HPDE6-E6E7 (cell line): Measurements from ENCODE around the gene C4orf50.
A peak's percentile ranks its signal among the peaks of the same experiment; 100 is the strongest.

ENCODE experiments used
- DNase-seq: peaks from one replicate; pipeline ENCODE4 v3.0.0; 2011; ENCODE audit warnings: missing footprints; ENCODE audit errors: extremely low spot score

The C4orf50 gene

DNA sequence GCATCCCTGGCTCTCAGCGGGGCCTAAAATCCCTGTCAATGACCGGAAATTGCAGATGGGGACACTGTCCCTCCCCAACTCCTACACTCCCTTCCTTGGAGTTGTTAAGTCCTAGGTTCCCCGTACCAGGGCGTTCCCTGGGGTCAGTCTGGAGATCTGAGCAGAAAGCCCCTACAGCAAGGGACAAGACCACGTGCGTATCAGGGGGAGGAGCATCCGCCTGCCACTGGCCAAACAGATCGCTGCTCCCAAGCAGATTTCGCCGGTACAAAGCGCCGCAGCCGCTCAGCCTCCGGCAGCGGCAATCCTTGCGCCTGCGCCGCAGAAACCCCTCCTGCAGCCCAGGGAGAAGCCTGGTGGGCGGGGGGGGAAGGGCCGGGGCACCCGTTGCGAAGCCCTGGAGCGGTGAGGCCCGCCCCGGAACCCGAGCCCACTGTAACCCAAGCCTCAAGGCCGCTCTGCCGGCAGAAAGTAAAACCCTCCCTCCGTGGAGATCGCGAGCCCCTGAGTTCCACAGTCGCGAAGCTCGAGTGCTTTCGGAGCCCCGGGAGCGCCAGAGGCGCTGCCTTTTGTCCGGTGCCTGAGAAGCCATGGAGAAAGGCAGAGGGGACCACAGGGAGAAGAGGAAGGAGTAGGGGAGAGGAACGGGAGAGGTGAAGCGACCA is 128.0 kb downstream of the C4orf50 start:
- no peak for DNase-seq

DNA sequence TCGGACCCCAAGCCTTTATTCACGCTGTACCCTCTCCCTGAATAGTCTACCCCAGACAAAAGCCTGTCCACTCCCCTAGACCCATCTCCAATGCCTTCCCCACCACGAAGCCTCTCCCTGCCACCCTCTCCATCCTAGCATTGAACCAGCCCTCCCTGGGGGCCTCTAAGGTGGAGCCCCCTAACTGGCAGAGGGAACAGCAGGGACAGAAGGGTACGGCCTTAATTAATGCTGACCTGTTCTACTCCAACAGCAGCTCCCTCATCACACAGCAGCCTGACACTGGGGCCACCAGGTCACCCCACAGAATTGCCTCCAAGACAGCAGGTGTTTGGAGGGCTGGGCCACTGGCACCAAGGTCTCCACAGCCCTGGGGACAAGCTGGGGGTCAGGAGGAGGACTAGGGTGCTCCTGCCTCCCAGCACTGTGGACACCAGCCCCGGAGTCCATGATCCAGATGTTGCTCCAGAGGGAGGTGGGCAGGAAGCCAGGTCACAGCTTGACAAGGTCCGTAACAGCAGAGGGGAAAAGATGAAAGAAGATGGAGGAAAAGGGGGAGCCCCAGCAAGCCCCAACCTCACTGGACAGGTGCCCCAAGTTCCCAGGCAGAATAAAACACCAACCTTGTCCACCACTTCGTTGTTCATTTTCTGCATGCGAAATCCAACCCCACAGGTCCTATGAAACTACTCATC is 129.1 kb downstream of the C4orf50 start:
- DNase-seq: no peak

DNA sequence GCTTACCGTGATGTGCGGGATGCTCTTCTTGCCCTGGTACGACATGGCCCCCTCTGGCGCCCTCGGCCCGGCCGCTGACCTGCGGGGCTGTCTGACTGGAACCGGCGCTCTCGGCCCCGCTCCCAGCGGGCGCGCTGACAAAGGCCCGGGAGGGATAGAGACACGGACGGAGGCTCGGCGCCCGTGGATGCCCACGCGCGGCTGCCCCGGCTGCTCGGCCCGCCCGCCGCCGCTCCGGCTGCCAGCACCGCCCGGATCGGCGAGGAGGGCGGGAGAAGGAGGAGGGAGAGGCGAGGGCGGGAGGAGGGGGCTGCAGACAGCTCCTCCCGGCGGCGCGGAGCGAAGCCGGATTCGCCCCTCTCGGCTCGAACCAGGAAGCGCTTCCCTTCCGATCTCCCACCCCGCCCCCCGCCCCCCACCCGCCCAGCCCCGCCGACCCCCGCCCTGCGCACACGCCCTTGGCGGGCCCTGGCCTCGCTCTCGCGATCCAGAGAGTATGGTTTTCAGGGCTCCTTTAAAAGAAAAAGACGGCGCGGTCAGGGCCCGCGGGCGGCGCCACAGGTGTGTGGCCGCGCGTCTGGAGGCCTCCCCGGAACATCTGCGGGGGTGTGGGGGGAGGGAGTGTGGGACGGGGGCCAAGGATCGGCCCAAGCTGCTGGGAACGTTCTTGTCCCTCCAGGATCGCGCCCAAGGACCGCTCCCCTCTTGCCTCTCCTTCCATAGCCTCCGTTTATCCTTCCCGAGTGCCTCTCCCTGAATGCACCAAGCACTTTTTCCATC is 129.8 kb downstream of the C4orf50 start:
- DNase-seq: no peak

DNA sequence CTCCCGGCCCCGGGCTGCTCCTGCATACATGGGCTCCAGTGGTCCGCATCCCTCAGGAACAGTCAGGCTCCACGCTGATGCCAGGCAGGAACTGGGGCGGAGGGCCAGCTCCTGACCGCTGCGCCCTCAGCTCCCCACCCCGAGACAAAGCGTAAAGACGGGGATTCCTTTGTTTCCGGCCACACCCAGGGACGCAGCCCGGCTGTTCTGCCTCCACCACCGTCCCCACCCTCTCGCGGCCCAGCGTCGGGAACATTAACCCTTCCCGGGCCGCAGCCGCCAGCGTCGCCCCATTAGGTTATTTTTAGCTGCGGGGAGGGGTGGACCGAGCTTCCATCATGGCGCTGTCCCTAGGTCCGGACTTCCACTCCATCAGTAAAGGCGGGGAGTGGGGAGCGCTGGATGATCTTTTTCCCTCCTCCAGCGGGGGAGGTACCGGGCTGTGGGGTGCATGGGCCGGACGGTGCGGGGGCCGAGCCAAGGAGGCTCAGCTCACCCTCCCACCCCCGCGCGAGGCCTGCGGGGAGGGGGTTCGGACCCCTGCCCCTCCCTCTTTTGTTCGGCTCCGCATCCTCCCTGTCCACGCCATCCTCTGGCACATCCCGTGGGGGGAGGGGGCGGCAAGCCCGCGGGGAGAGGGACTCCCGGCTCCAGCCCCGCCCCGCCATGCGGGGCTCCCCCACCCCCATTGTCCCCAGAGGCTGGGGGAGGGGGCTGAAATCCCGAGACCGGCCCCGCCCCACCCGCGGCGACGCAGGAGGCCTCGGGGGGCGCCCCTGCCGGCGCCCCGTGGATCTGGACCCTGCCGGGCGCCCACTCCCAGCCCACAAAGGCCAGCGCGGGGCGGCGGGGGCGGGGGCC is 130.6 kb downstream of the C4orf50 start:
- DNase-seq: no peak

DNA sequence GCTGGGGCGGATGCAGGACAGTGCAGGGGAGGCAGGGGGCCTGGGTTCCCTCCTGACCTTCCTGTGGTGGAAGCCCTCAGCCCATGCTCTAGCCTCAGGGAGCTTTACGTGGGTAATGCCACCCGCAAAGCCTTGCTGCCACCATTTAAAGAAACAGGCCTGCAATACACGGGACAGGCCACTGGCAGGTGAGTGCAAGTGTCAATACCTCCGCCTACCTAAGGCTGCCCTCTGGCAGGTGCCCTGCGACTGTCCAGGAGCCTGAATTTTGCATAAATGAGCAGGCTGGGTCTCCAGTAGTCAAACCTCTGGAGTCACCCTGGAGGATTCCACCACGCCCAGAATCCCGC is 131.2 kb downstream of the C4orf50 start:
- DNase-seq: no peak

DNA sequence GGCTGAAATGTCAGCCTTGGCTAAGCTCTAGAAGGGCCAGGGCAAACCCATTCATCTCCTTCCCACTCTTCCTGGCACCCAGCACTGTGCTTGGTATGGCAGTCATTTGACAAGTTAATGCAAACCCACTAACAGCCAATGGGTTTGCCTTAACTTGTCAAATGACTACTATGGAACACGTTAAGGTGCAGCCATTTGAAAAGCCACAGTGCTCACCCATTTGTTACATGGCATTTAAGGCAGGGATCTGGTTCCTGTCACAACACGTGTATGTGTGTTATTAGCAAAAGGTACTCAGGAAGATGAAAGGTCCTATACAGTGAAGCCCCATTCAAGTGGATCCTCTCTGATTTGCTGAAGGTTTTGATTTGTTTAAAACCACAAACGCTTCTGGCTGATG is 132.5 kb downstream of the C4orf50 start:
- DNase-seq: no peak

DNA sequence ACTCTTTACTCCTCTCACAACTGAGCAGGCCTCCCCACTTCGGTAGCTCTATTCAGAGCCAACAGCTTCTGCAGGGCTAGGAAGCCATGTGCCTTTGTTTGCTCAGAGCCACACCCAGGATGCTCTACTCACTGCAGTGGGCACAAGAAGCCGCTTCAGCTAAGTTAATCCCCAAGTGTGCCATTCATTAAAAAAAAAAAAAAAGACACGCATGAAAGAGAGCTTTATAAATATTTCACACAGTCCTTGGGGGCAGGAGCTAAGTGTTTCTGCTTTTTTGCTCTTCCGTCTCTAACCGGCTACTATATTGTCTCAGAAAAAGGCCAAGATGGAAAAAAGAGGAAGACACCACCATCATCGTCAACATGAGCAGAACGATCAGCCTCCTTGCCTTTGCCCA is 133.4 kb downstream of the C4orf50 start:
- DNase-seq: no peak

DNA sequence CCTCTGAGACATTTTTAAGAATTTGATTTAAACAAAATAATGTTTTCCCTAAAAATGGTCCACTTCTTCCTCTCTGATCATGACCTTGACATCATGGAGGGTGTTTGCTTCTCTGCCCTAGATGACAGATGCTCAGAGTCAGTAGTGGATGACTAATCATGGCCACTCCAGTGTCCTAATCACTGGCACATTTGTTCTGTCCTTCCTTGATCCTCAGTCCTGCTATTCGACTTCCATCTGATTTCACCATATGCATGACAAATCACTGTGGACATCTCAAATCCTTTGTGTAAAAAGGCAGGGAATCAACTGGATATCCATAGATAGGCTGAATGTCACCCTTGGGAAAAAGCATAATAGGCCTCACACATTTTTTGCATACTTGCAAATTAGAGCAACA is 134.3 kb downstream of the C4orf50 start:
- DNase-seq: no peak

DNA sequence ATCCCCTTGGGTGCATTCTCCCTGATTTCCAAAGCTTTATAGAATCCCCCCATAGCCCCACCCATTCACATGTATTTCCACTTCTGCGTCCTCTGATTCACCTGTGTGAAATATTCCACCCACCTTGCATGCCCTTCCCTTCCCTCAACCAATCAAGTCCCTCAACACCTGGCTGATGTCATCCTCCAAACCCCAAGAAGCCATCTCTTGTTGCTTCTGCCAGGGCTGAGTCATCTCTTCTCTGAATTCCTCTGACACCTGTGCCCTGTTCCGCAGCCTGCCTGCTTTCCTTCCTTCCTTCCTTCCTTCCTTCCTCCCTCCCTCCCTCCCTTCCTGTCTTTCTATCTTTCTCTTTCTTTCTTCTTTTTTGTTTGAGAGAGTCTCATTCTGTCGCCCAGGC is 135.3 kb downstream of the C4orf50 start:
- DNase-seq: no peak

DNA sequence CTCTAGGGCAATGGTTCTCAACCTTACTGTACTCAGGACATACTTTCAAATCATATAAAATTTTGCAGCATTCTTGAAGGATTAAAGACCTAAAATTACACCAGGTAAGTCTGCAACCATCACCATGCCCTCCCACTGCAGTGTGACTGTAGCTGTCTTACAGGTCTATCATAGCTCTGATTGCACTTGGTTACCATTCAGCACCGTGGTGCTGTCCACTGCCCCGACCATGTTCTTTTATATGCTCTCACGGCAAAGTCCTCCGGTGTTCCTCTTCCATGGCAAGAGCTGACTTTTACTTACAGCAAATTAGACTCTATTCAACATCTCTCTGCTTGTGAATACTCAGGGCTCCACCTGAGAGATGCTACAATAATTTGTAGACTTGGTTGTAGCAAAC is 136.9 kb downstream of the C4orf50 start:
- no peak for DNase-seq

DNA sequence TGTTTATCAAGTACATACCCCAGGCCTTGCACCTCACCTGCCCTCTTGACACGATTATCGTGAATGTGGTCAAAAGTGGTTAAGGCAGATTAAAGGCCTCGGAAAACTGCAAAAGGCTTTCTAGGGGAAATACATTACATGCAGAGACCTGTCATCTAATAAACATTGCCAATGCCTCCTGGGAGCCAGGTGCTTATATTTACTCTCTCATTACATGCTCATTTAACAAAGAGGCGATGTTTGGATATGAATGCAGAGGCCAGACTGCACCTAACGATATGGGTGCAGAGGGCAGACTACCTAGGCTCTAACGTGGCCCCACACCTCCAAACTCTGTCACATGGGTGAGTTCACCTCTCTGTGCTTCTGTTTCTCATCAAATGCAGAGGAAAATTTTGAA is 139.9 kb downstream of the C4orf50 start:
- DNase-seq: no peak

DNA sequence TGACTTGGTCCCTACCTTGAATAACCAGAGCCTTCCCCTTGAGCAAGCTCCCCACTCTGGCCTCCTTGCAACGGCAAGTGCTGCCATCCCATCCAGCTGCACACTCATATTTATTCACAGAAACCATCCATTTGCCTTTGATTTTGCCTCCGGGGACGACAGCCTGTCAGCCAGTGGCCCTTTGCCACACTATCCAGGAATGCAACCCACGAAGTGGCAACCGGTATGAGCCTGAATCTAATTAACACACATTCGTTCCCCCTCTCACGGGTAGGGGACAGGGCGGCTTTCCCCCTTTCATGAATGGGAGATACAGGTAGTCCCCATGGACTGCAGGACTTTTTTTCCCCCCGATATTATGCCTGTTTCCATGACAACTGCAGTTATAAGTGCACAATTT is 140.8 kb downstream of the C4orf50 start:
- no peak for DNase-seq

DNA sequence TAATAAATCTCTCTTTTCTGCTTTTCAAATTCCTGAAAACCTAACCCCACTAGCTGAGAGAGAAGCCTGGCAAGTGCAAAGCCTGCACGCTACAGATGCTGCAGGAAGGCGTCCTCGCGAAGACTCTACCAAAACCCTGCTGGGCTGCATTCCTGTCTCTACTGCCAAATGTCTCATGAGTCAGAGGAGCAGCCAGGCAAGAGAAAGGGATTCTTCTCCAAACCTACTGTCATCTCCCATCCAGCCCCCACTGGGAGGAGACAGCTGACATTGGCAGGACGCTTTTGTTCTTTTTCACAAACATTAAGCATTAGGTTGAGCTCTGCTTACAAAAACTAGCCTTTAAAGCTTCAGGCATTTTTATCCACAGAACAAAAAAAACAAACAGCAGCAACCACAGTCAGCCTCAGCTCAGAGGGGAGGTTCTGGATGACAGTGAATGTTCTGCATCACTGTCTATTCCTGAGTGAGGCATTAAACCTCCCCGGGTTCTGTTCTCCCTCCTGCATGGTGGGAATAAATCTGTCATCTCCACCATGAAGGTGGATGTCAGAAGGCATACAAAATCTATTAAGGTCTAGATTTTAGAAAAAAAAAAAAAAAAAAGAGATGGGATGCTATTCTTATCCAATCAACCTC is 143.3 kb downstream of the C4orf50 start:
- DNase-seq: no peak

DNA sequence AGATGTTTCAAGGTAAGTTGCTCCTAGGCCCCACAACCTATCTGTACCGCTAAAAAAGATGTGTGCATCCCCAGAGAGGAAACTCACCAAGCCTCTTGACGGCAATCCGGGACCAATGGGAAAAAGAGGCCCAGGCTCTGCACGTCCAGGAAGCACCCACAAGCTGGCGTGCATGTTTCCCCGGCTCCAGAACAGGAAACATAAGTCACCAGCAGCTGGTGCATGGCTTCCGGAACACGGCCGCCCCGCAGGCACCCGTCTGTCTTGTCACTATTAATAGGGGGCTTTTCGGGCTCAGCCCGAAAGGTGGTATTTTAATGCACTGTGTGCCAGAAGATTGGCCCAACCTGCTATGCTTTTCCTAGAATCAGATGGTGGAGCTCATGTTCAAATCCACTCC is 147.5 kb downstream of the C4orf50 start:
- no peak for DNase-seq

DNA sequence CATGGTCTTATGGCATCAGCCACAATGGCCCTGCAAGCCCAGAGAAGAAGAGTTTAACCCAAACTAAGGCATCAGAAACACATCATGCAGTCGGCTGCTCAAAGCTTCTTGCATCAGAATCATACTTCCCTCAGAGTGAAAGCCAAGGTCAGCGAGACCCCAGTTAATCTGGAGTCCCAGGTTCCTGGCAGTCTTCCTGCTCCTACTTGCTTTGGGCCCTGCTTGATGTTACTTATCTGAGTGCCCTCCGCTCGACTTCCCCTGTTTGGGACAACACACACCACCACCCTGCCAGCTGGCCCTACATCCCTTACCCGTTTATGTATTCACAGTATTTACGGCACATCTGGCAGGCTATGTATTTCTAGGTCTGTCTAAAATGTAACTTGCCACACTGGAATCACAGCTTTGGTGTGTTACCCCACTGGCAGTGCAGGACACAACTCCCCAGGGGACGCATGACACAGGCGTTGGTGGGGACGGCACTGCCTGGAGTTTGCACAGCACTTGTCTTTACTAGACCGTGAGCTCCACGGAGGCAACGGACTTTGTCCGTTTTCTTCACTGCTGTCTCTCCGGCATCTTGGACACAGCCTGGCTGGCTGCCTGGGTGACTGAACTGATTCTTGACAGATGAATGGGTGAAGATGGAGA is 148.1 kb downstream of the C4orf50 start:
- no peak for DNase-seq

DNA sequence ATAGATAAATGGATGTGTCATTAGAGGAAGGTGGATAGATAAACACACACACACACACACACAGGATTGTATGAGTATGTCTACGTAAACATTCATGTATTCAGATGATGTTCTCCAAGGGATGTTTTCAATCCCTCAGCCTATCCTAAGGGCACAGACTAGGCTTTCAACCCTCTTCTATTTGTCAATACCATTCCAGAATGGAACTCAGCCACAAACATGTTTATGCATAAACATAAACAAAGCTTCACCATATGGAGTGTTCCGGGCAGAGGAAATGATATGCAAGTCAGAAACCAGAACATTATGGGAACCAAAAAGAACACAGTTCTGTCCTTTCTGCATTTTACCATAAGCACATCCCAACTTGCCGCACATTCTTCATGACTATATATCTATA is 150.4 kb downstream of the C4orf50 start:
- DNase-seq: no peak

DNA sequence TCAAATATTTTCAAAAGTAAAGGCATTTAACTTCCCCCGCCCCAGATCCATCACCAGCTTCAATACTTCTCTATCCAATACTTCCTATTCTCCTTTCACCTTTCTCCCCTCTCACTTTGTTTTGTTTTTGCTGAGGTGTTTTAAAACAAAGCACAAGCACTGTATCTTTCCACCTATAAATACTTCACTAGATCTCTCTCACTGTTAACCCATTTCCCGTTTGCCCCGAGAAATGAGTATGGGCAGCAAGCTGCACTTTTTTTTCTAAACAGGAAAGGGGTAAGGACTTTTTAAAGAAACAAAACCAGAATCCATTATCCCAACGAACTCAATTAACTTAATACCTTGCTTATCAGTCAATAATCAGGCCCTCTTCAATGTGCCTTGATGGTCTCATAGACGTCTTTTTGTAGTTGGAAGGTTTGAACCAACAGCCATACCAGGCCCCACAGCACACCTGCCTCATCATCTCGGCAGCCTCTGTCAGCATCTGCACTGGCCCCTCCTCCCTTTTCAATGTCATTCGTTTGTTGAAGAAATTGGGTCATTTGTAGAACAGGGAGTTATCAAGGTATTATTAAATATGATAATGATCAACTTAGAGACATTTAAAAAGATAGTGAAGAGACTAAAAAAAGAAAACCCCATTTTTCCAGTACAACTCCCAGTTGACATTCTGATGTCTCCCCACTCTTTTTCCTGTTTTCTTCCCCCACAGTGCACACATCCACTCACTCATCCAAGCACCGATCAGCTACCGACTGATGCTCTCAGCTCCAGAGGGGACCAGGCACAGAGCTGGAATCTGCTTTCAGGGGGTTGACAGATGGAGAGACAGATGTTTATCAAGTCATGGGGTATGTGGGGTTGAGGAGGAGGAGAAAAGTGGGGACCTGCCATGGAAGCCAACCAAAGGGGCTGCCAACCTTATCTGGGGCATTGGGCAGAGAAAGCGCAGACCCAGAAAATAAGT is 151.1 kb downstream of the C4orf50 start:
- DNase-seq: no peak

DNA sequence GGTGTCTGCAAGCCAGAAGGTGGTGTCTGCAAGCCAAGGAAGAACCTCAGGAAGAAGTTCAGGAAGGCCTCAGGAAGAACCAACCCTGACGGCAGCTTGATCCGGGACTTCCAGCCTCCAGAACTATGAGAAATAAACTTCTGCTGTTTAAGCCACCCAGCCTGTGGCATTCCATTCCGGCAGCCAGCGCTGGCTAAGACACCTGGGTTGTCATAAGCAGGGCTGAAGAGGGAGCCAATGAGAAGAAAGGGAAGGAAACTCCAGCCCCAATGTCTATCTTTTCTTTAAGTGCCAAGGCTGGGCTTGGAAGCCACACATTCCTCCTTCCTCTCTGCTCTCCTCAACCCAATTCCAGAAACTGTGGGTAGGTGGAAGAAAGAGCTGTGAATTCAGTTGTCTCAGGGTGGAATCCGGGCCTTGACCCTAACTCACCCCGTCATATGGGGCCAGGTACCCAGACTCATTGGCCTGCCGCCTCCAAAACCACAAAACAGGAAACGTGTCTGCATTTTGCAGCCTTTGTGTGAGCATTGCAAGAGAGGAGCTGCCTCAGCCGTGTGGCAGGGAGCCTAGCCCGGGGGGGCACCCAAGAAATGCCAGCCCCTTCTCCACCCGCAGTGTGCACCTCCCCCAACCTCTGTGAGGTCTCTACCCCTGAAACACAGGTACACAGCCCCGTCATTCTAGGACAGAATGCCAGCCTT is 152.2 kb downstream of the C4orf50 start:
- no peak for DNase-seq

DNA sequence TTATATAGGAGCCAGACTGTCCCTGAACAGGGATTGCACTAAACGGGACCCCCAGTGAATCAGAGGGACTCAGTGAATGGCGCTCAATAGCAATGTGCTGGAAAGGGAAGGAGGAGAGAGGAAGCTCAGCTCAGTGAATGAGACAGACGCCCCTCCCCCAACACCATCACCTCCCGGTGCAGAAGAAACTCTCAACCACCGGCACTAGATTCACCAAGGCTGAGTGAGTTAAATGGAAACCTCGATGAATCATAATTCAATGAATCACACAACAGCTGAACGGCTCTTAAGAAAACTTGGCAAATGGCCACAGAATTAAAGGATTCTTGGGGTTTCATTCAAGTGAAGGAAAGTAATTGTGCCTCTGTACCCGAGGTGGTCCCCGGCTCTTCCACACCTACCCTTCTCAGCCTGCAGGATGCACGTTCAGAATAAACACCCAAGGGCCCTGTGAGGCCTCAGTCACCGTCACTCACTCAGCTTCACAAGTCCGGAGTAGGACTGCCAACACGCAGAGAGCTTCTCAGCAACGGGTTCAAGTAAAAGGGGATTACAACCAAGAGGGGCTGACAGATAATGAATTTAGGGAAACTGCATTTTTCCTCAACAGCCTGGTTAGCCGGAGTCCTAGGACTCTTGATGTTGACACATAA is 154.6 kb downstream of the C4orf50 start:
- peak; percentile 60 for DNase-seq
